GM21390 (cell line): ENCODE results near the gene REEP3.
A peak's percentile ranks its signal among the peaks of the same experiment; 100 is the strongest.
"Not testable (repeated sequence)": the region's sequence is repeated elsewhere in the genome, so short reads cannot be mapped to it uniquely, and the experiment has no call there.

Experiments used
- ATAC-seq: cut with Tn5 transposase; IDR thresholded peaks from one replicate; pipeline ENCODE4 v1.9.1; 2021; ENCODE audit not compliant: unreplicated experiment

REEP3 gene

DNA sequence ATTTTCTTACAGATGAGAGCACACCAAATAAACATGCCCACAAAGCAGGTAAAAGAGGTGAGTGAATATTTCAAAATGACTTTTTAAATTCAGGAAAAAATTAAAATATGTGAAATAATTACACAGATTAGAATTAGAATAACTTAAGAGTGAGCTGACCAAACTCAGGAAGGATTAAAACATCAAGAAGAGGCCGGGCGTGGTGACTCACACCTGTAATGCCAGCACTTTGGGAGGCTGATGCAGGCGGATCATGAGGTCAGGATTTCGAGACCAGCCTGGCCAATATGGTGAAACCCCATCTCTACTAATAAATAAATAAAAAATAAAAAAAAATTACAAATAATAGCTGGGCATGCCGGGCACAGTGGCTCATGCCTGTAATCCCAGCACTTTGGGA is 140.1 kb downstream of the REEP3 start:
- no peak for ATAC-seq

DNA sequence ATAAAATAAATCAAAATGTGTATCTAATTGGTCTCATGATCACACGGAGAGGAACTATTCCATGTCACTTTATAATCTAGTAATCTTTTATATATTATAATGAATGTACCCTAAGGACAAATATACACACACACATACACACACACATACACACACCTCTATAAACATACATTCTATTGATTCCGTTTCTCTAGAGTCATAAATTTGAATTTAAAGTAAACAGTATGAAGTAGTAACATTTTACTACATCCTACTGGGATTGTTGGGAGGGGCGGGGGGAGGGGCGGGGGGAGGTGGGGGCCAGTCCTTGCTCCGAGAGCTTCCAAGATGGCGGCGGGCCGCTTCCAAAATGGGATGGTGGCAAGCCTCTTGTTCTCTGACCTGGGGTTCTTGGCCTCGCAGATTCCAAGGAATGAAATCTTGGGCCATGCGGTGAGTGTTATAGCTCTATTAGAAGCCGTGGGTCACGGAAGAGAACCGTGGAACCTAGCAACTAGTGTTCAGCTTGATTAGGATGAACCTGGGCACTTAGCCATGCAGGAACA is 143.2 kb downstream of the REEP3 start:
- no peak for ATAC-seq

DNA sequence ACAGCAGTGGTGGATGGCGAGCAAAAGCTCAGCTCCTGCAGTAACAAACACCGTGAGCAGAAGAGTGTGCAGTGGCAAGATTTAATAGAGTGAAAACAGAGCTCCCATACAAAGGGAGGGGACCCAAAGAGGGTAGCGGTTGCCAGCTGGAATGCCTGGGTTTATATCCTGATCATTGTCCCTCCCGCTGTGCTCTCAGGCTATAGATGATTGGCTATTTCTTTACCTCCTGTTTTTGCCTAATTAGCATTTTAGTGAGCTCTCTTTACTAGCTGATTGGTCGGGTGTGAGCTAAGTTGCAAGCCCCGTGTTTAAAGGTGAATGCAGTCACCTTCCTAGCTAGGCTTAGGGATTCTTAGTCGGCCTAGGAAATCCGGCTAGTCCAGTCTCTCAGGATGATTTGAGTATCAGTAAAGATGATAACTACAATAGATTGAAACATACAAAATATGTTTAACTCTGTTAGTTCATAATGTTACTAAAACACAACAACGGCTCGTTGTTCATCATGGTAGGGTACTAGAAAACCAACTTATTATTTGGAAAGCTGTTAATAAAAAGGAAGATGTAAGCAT is 143.9 kb downstream of the REEP3 start:
- ATAC-seq = not testable (repeated sequence)

DNA sequence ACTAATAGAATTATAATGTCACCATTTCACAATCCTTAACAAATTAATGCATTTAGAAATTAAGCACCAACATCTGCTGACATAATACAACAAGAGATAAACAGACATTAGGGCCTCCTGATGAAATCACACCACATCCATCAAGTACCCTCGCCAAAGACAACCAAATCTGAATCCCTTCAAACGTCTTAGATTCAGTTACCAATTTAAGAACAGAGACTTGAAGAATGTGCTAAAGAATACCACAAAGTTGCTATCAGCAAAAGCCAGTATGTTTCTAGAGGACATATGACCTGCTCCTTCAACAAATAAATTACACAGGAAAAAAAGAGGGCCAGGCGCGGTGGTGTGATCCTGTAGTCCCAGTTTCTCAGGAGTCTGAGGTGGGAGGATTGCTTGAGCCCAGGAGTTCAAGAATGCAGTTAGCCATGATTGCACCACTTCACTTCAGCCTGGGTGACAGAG is 144.5 kb downstream of the REEP3 start:
- no peak for ATAC-seq

DNA sequence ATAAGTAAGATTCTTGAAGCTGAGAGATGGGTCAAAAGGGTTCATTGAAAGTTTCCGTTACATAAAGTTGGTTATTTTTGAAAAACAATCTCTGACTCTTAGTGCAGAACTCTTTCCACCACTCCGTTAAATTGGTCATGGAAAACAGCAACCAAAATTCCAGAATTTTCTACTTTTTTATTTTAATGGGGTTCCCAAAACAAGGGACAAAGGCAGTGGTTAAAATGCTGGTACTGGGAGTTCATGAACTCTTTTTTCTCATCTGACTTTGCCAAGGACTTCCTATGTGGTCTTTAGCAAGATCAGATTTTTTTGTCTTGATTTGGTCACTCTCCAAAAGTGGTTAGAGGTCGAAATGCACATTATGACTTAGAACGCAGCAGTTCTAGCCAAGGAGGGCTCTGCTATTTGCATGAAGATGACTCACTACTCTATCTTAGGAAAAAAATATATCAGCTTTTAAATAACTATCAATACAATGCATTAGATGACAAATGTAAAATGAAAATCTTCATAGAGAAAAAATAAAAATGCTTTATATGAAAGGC is 145.7 kb downstream of the REEP3 start:
- ATAC-seq = peak; percentile 85

DNA sequence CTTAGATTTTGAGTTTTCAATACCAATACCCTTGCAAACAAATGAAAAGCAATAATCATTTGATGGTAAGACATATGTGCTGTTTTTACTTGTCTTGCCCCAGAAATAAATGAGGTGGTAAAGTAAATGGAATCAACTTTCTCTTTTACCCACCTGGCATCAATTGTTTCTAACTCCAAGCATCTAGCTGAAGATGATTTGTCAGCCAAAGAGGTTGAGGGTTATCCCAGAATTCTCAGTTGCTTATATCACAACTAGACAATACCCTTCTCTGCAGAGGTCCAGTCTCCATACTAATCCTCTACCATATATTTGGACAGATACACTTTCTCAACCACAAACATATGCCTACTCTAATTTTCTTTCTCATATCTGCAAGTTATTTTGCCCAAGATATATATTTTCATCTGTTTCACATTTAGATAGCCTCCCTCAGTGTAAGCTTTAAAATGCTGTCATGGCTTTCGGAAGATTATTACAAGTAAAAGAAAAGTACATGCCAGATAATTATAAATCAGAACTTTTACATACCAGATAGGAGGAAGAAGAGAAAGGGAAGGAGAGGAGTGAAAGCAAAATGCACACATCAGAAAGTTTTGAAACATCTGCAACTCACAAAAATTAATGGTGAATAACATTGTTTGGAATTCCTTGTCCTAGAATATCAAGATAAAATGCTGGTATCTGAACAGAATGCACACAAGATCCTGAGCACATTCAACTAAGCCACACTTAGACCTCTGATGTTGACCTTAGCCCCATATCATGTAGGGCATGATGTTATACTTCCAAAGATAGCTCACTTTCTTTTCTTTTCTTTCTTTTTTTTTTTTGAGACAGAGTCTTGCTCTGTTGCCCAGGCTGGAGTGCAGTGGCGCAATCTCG is 146.6 kb downstream of the REEP3 start:
- ATAC-seq = no peak

DNA sequence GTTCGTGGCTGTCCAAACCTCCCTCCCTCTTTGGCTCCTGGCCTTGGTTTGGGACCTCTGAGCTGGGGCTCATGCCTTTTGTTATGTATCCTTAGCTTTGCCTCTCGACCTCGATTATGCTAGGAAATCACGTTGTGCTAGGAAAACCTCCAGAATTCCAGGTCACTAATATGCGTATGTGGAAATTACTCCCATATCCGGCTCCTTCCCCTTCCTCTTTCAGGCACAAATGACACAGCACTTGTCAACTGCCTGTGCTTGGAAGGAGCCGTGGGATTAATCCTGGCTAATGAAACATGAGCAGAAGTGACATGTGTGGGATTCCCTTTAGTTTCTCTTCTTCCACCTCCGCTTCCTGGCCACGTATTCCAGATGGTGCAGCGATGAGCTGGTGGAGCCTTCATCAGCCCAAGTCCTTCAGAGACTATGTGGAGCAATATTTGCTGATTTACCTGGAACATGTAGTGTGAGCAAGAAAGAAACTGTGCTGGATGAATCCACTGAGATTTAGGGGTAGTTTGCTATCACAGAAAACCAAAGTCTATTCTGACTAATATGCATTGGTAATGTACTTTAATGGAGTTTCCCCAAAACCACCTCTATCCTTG is 149.2 kb downstream of the REEP3 start:
- no peak for ATAC-seq

DNA sequence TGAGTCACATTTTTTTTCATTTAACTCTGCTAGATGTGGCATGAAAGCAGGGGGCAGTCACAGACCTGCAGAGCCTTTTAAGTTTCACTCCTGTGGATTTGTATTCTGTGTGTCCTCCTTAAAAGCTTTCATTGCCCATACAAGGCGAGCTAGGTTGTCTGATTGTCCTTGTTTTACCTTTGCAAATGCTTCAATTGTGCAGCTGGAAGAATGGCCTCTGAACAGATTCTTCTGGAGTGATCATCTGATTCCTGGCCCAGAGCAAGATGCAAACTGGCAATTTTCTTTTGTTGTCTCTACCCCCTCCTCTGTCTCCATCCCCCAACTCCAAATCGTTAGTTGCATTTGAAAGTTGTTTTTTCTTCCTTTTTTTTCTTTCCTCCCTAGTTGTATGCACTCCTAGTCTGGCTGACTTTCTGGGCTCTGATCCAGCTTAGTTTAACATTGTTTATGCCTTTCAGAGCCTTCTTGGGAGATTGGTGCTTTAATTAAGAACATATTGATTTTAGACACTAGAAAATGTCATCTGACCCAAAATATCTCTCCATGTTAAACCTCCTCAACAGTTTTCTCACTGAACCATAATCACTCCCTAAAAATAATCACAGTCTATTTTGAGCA is 150.2 kb downstream of the REEP3 start:
- ATAC-seq = no peak

DNA sequence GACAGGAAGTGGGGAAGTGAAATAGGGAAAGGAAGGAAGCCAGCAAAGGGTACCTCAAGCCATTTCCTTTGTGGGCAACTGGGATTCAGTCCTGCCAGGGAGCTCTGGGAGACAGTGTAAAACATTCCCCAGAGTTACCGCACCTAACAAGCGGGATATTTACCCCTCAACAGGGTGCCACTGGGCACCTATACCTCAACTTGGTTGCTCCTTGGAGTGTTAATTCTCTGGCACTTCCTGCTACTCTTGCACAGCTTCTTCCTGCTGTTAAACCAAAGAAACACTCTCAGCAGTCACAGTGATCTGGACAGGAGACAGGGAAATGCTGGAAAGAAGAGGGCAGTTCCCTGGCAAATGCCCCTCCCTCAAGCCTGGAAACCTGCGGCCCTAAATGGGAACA is 151.3 kb downstream of the REEP3 start:
- no peak for ATAC-seq

DNA sequence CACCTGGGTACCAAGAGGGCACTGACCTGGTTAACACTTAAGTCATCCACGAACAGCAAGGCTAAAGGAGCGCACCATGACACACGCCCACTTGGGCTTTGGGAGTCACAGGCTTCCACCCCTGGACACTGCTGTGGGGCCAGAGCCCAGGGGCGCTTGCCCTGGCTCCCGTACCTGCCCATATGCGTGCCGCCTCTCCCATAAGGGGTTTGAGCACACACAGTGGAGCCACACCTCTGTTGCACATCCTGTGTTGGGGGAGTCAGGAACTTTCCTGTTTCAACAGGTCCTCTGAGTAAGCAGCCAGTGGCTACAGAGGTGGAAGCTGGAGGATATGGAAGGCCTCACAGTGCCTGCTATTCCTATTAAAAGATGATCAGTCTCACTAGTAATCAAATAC is 152.0 kb downstream of the REEP3 start:
- ATAC-seq = no peak

DNA sequence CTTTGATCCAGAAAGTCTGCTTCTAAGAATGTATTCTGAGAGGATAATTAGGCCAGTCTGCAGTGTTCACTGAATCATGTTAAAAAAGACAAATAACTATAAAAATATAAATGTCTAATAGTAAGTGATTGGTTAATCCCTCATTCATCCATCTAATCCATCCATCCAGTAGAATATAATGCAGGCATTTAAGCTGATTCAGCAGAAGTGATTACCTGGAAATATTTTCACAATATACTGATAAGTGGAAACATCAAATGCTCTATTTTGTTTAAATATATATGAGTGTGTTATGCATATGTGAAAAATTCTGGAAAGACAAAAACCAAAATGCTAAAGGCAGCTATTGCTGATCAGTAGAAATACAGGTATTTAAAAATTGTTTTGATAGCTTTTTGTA is 152.6 kb downstream of the REEP3 start:
- no peak for ATAC-seq
